NCI-H2029 (cell line): ENCODE data around the gene FOXJ3.

ENCODE experiments used
- DNase-seq: peaks from one replicate; lab custom pipeline; 2025; lab: John Stamatoyannopoulos, UW

FOXJ3 gene

DNA sequence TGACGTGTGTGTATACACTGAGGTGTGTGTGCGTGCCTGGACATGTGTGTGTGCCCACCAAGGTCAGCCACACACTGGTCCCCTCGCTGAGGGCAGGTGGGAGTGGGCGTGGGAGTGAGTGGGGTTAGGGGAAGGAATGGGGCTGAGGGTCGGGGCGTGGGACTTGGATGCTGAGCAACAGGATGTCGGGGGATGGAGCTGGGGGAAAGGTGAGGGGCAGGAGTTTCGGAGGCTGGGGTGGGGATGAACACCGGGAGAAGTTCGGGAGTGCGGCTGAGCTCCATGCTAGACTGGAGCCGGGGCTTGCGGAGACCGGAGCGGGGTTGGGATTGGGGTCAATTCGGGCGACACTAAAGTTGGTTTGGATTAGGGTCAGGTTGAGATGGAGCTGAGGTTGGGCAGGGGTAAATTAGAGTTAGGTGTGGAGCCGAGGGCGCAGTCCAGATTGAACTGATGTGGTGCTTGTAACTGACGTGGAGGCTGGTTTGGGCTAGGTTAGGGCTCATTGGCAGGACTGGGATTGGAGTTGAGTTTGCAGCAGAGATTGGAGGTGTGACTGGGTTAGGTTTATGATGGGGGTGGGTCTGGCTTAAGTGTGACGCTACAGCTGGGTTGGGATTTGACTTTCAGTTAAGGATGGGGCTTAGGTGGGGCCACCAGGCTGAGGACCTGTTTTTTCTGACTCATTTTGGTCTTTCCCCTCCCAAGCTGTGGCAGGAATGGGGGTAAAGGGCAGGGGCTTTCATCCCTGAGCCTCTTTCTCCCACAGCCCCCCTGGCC, 167.2 kb downstream of the FOXJ3 start:
- no peak for DNase-seq

GRCh38 chr1:42165511-42166210, 169.4 kb downstream of the FOXJ3 start:
- DNase-seq = peak; percentile 100

DNA sequence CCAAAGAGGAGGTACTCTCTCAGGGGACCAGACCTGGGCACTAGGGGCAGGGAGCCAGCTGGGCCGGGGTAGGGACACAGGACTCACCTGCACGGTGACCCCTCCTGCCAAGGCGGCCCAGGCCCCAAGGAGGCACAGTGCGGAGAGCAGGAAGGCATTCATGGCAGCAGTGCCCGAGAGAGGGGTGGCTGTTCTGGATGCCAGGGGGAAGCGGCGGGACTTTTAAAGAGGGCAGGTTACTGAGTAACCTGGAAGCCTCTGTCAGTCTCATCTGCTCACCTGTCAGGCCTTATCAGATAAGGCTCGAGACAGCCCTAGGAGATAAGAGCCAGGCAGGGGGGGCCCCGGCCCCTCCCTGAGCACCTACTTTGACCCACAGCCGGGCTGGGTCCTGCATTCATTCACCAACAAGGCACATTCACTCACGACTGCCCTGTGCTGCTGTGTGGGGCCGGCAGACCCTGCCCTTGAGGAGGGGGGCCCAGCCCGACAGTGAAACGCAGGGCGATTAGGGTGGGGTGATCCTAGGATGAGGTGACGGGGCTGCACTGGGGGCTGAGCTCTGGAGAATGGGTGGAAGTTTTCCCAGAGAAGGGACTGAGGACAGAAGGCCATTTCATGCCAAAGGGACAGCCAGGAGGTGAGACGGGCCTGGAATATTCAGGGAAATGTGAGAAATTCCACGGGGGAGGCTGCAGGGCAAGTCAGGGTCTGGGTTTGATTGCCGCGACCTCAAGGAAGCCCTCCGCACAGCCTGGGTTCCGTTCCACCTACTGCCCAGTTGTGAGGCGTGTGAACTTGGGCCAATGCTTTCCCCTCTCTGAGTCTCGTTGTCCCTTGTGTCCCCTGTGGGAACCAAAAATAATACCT, 170.2 kb downstream of the FOXJ3 start, which contains the start of gene GUCA2A:
TSS of gene GUCA2A (minus strand) at position 195 of the 870 bp plus-strand sequence. CDS start at position 162, 33 bp downstream.
- DNase-seq = no peak

GRCh38 chr1:42163536-42164503, 171.2 kb downstream of the FOXJ3 start:
- DNase-seq = no peak

DNA sequence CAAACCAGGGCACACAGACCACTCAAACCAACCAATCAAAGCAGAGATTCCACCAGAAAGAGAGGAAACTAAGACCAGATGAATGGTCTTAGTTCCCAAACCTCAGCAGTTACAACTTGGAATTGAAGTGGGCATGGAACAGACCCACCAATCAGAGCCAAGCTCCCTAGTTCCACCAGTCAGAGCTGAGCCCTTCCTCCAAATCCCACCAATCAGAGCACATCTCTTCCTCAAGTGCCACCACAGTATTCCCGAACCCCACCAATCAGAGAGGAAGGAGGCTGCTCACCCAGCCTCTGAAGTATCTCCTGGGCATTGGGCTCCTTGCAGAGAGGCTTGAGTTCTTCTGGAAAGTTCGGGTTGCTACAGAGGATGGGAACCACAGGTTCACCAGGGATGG, 171.9 kb downstream of the FOXJ3 start:
- no peak for DNase-seq

DNA sequence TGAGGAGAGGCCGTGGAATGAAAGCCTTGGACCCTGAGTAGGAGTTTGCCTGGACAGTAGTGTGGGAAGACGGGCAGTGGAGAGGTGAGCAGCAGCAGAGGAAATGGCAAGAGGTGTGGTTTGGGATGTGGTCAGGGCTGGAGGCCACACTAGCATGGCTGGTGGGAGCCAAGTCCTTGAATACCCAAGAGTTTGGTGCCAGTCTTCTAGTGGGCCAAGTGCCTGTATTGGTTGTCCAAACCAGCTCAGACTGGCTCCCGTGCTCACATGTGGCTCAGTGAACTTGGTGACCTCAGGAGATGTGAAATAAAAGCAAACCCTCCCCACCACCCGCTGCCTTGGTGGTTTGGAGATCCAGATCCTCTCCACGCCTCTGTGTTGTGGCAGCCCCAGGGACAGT, 172.9 kb downstream of the FOXJ3 start:
- peak; percentile 53 for DNase-seq

- DNase-seq = no peak
These were observed 176.8 kb downstream of the FOXJ3 start for GRCh38 chr1:42158189-42158588.

DNA sequence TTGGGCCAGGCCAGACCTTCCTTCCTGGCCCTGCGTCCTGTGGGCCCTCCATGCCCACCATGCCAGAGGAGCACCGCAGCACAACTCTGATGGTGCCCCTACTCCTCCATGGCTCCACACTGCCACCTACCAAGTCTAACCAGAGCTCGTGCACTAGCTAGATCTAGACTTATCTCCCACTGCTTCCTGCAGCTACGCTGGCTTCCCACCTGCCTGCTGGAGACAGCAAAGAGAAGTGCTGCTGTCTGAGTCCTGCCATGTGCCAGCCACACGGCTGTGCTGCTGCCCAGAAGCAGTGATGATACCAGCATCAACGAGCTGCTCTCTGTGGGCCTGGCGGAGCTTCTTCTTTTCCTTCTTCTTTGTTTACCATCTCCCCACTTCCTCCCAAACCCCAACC, 177.4 kb downstream of the FOXJ3 start:
- no peak for DNase-seq

DNA sequence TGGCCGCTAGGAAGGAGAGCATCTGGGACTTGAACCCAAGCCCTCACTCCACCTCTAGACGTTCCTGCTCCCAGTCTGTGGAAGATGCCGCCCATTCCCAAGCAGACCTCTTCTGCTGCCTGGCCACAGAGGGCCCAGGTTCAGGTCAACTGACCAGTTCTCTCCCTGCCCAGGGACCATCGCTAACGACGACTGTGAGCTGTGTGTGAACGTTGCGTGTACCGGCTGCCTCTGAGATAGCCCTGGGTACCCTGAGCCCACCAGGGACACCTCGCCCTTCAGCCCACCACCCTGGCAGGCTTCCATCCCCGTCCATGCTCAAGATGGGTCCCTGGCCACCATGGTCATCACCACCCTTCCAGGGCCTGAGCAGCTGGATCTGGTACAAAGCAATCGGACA, 179.7 kb downstream of the FOXJ3 start:
- DNase-seq = no peak

GRCh38 chr1:42154685-42155084, 180.3 kb downstream of the FOXJ3 start:
- no peak for DNase-seq

DNA sequence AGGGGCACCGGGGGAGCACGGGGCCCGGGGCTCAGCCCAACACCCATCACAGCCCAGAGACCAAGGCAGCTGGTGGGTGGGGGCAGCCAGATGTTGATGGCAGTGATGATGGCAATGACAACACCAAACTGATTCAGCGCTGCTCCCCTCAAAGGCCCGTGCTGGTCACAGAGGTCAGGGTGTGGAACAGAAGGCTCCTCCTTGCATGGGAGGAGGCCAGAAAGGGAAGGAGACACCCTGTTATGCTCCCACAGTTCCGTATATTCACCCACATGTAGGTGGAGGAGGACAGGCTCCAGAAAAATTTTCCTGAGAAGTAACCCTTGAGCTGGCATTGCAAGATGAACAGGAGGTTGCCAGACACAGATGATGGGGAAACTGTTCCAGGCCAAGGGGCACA, 181.4 kb downstream of the FOXJ3 start:
- DNase-seq = no peak

- DNase-seq = no peak
These were observed 182.0 kb downstream of the FOXJ3 start, which contains the start of gene GUCA2B for GRCh38 chr1:42152907-42153600. GUCA2B (plus strand) TSS chr1:42153410; CDS start chr1:42153451, 41 bp downstream.

GRCh38 chr1:42152119-42152518, 182.9 kb downstream of the FOXJ3 start:
- DNase-seq = peak; percentile 50

- no peak for DNase-seq
These were observed 184.4 kb downstream of the FOXJ3 start for GRCh38 chr1:42150651-42151050.

- DNase-seq = no peak
These were observed 186.9 kb downstream of the FOXJ3 start for GRCh38 chr1:42148166-42148565.

DNA sequence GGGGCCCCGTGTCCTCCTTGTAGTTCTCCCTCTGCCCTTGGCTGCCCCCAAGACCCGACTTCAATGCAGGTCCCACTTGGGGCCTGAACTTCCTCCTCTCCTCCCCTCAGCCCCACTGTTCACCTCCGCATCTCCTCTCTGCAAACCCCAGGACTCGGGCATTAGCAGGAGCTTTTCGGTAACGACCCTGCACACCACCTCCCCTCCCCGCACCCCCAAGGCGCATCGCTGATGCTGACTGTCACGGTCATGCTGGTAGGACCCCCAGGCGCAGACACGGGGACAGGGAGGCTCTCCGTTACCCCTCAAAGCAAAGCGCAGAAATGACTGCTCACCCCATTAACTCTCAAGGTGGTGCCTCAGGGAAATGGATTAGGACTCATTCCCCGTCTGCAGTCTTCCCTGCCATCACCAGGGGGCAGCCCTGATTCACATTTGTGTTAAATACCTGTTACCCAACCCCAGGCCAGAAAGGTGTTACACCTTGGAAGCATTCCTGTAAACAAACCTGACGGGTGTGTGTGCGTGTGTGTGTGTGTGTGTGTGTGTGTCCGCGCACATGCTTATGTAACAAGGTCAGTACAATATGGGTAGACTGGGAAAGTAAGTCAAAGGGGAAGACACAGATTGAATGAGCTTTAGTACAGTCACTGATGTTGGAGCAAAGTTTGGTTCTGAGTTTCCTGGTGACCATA, 188.3 kb downstream of the FOXJ3 start:
- peak; percentile 98 for DNase-seq

DNA sequence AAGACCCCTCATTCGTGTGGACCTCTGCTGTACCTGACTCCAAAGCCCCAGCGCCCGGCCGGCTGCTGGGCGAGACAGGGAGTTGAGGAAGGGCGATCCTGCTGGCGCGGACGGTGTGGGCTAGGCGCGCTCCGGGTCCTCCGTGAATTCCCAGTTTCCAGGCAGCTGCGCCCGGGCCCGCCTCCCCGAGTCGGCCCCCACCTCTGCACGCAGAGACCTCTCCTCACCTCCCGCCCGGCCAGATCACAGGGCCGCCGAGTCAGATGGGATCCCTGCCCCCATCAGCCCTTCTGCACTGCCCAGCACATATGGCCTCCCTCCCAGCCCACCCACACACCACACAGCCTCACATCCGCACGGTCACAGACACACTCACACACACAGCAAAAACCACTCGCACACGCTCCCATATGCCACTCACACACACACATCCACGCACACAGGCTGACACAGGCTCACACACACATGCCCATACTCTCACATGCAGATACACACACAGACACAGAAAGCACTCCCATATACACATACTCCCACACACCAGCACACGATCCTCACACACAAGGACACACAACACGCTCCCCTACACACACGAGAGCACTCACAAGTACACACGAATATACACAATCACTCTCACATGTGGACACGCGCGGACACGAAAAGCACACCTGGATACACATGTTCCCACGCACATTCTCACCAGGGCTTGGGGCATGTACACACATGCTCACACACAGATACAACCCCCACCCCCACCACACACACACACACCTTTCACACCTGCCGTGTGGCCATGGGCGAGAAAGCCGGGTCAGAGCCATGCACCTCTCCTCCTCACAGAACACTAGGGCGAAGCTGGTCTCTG, 189.0 kb downstream of the FOXJ3 start:
- no peak for DNase-seq

DNA sequence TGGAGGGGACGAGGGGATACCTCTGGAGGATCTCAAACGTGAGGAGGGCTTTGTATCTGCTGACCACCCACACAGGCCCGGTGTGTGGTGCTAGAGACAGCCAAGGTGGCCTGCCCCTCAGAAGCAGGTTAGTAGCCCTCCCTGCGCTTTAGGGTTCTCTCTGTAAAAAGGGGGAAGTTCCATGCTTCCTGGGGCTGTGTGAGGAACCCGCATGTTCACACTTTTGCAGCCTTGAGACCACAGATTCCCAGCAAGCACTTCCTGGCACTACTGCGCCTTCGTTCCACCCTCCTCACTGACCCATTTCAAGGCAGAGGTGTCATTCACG, 189.7 kb downstream of the FOXJ3 start:
- no peak for DNase-seq
